ENCODE results near the gene ST7.

ST7 gene

DNA sequence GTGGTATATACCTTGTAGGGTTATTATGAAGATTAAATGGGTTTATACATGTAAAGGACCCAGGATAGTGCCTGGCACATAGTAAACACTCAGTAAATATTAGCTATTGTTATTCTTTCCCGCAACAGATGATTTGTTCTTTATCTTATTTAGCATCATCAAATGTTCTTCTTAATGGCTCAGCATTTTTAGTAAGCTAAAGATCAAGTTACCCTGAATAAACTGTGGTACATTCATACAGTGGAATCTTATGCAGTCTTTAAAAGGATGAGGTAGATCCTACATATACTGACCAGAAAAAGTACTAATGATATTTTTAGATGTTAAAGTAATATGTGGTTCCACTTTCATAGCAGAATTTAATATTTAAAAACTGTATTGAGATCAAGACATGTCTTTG is 65.4 kb downstream of the ST7 start:
- H3K27me3 ChIP-seq (replicated peaks; ENCODE audit: control insufficient read depth, insufficient read depth, low read length) = no peaks in the 10 kb centered on the region
- H3K36me3 ChIP-seq (ENCODE audit: control insufficient read depth, insufficient read depth, low read length) = no peaks in the 10 kb centered on the region
- H3K4me3 ChIP-seq (replicated peaks; ENCODE audit: low read depth, low read length) = no peak overlapping the region
- no peak for TF ChIP-seq CTCF (IDR thresholded peaks at IDR 0.05; ENCODE audit: insufficient read depth, low read length, poor library complexity, severe bottlenecking)
- no peak for DNase-seq (ENCODE audit: extremely low read depth, insufficient read length)

GRCh38 chr7:117019287-117019686 is 66.0 kb downstream of the ST7 start:
- no peak overlapping the region for H3K4me3 ChIP-seq (replicated peaks; ENCODE audit: low read depth, low read length)

DNA sequence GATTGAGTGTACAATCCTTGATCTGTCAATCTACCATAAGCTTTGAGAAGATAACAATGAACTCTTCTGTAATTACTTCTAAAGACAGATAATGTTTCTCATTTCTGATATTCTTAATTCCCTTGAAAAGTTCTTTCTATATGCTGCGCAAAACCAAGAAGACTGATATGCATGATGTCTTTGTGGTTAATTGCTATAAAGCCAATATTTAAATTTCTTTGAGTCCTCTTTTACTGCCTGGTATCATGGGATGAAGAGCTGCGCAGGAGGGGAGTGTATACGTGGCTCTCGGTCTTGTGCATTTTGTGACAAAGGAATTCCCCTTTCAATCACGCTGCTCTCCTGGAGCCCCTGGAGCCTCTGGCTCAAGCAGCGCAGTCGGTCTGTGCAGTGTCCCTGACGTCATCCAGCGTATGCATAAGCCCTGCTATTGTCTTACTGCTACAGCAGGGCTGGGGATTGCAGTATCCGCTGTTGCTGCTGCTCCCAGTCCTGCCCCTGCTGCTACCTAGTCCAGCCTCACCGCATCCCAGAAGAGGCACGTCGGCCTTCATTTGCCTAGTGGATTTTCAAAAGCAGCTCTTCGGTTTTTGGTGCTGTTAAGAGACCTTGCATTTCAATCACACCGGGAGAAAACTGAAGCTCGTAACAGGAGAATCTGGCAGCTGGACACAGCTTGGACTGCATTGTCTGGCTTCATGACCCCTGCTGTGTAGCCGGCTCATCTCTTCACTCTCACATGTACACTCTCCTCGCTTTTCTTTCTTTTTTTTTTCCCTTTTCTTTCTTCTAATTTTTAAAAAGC is 66.7 kb downstream of the ST7 start:
- no peak for TF ChIP-seq CTCF (IDR thresholded peaks at IDR 0.05; ENCODE audit: insufficient read depth, low read length, poor library complexity, severe bottlenecking)
- no peaks in the 10 kb centered on the region for H3K27me3 ChIP-seq (replicated peaks; ENCODE audit: control insufficient read depth, insufficient read depth, low read length)
- no peak for DNase-seq (ENCODE audit: extremely low read depth, insufficient read length)
- H3K36me3 ChIP-seq (ENCODE audit: control insufficient read depth, insufficient read depth, low read length) = no peaks in the 10 kb centered on the region
- no peak overlapping the region for H3K4me3 ChIP-seq (replicated peaks; ENCODE audit: low read depth, low read length)

More at GRCh38 chr7:117019287-117019686, 66.0 kb downstream of the ST7 start:
- TF ChIP-seq CTCF (IDR thresholded peaks at IDR 0.05; ENCODE audit: insufficient read depth, low read length, poor library complexity, severe bottlenecking) = no peak
- no peaks in the 10 kb centered on the region for H3K27me3 ChIP-seq (replicated peaks; ENCODE audit: control insufficient read depth, insufficient read depth, low read length)
- no peaks in the 10 kb centered on the region for H3K36me3 ChIP-seq (ENCODE audit: control insufficient read depth, insufficient read depth, low read length)
- no peak for DNase-seq (ENCODE audit: extremely low read depth, insufficient read length)

GRCh38 chr7:117020591-117020973 is 67.3 kb downstream of the ST7 start:
- Histone ChIP-seq H3K27me3 (replicated peaks; ENCODE audit: control insufficient read depth, insufficient read depth, low read length) (no peaks in the 10 kb centered on the region), H3K4me3 (replicated peaks; ENCODE audit: low read depth, low read length) (no peak overlapping the region), H3K36me3 (ENCODE audit: control insufficient read depth, insufficient read depth, low read length) (no peaks in the 10 kb centered on the region)
- DNase-seq (ENCODE audit: extremely low read depth, insufficient read length) = no peak
- no peak for TF ChIP-seq CTCF (IDR thresholded peaks at IDR 0.05; ENCODE audit: insufficient read depth, low read length, poor library complexity, severe bottlenecking)

- Histone ChIP-seq H3K36me3 (ENCODE audit: control insufficient read depth, insufficient read depth, low read length) (no peaks in the 10 kb centered on the region), H3K4me3 (replicated peaks; ENCODE audit: low read depth, low read length) (no peak overlapping the region), H3K27me3 (replicated peaks; ENCODE audit: control insufficient read depth, insufficient read depth, low read length) (no peaks in the 10 kb centered on the region)
- no peak for TF ChIP-seq CTCF (IDR thresholded peaks at IDR 0.05; ENCODE audit: insufficient read depth, low read length, poor library complexity, severe bottlenecking)
- no peak for DNase-seq (ENCODE audit: extremely low read depth, insufficient read length)
Measured at GRCh38 chr7:117021366-117021765, 68.1 kb downstream of the ST7 start.
